OCI-LY3 (cell line): Measurements from ENCODE around the gene PABPN1L.

Source experiments
- H2AFZ ChIP-seq: fragments of 200-600, 300-600 bp; shearing (Covaris generic); 2 replicates; pipeline ENCODE4 v1.6.0; 2014; ENCODE audit warnings: antibody characterized with exemption, low read depth, low read length
- H3K27ac ChIP-seq: fragments of 200-600, 300-600 bp; sonication (generic); 2 replicates; pipeline ENCODE4 v1.5.1; 2014; ENCODE audit warnings: mild to moderate bottlenecking, low read length, moderate library complexity, mixed read lengths
- H3K27me3 ChIP-seq: fragments of 200-600, 300-600 bp; sonication (generic); 2 replicates; pipeline ENCODE4 v1.6.1; 2014; ENCODE audit warnings: low read depth, low read length, mixed read lengths
- H3K36me3 ChIP-seq: fragments of 200-600, 300-600 bp; sonication (generic); replicated peaks from 2 replicates; pipeline ENCODE3; 2014; ENCODE audit warnings: low read depth, low read length, mixed read lengths
- H3K4me1 ChIP-seq: fragments of 300-600, 200-600 bp; sonication (generic); 2 replicates; pipeline ENCODE4 v1.6.1; 2014; ENCODE audit warnings: low read length, mixed read lengths
- H3K4me2 ChIP-seq: fragments of 200-600, 300-600 bp; sonication (generic); 2 replicates; pipeline ENCODE4 v1.6.1; 2014; ENCODE audit warnings: low read length, mixed read lengths
- H3K4me3 ChIP-seq: fragments of 300-600, 200-600 bp; sonication (generic); 2 replicates; pipeline ENCODE4 v1.5.1; 2014; ENCODE audit warnings: antibody characterized with exemption, mild to moderate bottlenecking, low read length, moderate library complexity
- H3K79me2 ChIP-seq: fragments of 300-600, 200-600 bp; shearing (Covaris generic); 2 replicates; pipeline ENCODE4 v1.6.1; 2014; ENCODE audit warnings: mild to moderate bottlenecking, low read length, mixed read lengths
- H3K9ac ChIP-seq: fragments of 300-600, 200-600 bp; shearing (Covaris generic); 2 replicates; pipeline ENCODE4 v1.6.0; 2014; ENCODE audit warnings: mild to moderate bottlenecking, low read length, moderate library complexity
- H3K9me3 ChIP-seq: fragments of 200-600, 300-600 bp; shearing (Covaris generic); 2 replicates; pipeline ENCODE4 v1.6.1; 2014; ENCODE audit warnings: low read length, mixed read lengths; ENCODE audit not compliant: insufficient read depth
- H4K20me1 ChIP-seq: fragments of 200-600, 300-600 bp; sonication (generic); 2 replicates; pipeline ENCODE4 v1.6.1; 2016; ENCODE audit warnings: low read length, mixed read lengths; ENCODE audit not compliant: insufficient read depth
- EZH2phosphoT487 ChIP-seq: fragments of 200-600 bp; shearing (Covaris generic); IDR thresholded peaks from 2 replicates; pipeline ENCODE4 v1.6.1; 2018; ENCODE audit warnings: antibody characterized with exemption, mixed run types, low read depth
- TF ChIP-seq, protein P1 (sequence below): fragments of 200-600, 300-600 bp; sonication (generic); IDR thresholded peaks from 2 replicates; pipeline ENCODE4 v1.5.1; 2014; ENCODE audit warnings: antibody characterized with exemption, low read length, low read depth

The PABPN1L gene

GRCh38 chr16:88881007-88881615 is 14.7 kb upstream of the PABPN1L start:
- H3K27ac ChIP-seq, result no peak overlapping the region
- H3K36me3 ChIP-seq, result peaks cover 70% of the 10 kb centered on the region
- no peaks in the 10 kb centered on the region for H3K27me3 ChIP-seq
- no peaks in the 10 kb centered on the region for H3K4me1 ChIP-seq
- H3K4me2 ChIP-seq, result no peak overlapping the region
- H3K9ac ChIP-seq, result no peak overlapping the region
- H3K9me3 ChIP-seq, result no peaks in the 10 kb centered on the region
- no peaks in the 10 kb centered on the region for H3K79me2 ChIP-seq
- H3K4me3 ChIP-seq, result no peak overlapping the region
- no peaks in the 10 kb centered on the region for H4K20me1 ChIP-seq
- TF ChIP-seq, protein P1, sequence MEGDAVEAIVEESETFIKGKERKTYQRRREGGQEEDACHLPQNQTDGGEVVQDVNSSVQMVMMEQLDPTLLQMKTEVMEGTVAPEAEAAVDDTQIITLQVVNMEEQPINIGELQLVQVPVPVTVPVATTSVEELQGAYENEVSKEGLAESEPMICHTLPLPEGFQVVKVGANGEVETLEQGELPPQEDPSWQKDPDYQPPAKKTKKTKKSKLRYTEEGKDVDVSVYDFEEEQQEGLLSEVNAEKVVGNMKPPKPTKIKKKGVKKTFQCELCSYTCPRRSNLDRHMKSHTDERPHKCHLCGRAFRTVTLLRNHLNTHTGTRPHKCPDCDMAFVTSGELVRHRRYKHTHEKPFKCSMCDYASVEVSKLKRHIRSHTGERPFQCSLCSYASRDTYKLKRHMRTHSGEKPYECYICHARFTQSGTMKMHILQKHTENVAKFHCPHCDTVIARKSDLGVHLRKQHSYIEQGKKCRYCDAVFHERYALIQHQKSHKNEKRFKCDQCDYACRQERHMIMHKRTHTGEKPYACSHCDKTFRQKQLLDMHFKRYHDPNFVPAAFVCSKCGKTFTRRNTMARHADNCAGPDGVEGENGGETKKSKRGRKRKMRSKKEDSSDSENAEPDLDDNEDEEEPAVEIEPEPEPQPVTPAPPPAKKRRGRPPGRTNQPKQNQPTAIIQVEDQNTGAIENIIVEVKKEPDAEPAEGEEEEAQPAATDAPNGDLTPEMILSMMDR, result no peak
- TF ChIP-seq EZH2phosphoT487, result no peak
- no peak overlapping the region for H2AFZ ChIP-seq

GRCh38 chr16:88880226-88881006 is 14.0 kb upstream of the PABPN1L start:
- TF ChIP-seq, protein P1, result no peak
- no peak for TF ChIP-seq EZH2phosphoT487
- Histone ChIP-seq H3K79me2 (no peaks in the 10 kb centered on the region), H2AFZ (no peak overlapping the region), H3K9me3 (no peaks in the 10 kb centered on the region), H3K27me3 (no peaks in the 10 kb centered on the region), H4K20me1 (no peaks in the 10 kb centered on the region), H3K4me1 (no peaks in the 10 kb centered on the region), H3K36me3 (peaks cover 65% of the 10 kb centered on the region), H3K27ac (no peak overlapping the region), H3K9ac (no peak overlapping the region), H3K4me3 (no peak overlapping the region), H3K4me2 (no peak overlapping the region)

- TF ChIP-seq, protein P1, result no peak
- no peak for TF ChIP-seq EZH2phosphoT487
- H3K4me2 ChIP-seq, result no peak overlapping the region
- no peaks in the 10 kb centered on the region for H3K27me3 ChIP-seq
- H2AFZ ChIP-seq, result no peak overlapping the region
- no peaks in the 10 kb centered on the region for H3K4me1 ChIP-seq
- no peaks in the 10 kb centered on the region for H3K79me2 ChIP-seq
- H3K9me3 ChIP-seq, result no peaks in the 10 kb centered on the region
- H3K27ac ChIP-seq, result no peak overlapping the region
- H3K36me3 ChIP-seq, result peaks cover 65% of the 10 kb centered on the region
- no peak overlapping the region for H3K9ac ChIP-seq
- no peak overlapping the region for H3K4me3 ChIP-seq
- H4K20me1 ChIP-seq, result no peaks in the 10 kb centered on the region
Observed at GRCh38 chr16:88879788-88880055, 13.3 kb upstream of the PABPN1L start.

GRCh38 chr16:88878967-88879787 is 12.7 kb upstream of the PABPN1L start:
- H2AFZ ChIP-seq, result no peak overlapping the region
- H3K36me3 ChIP-seq, result peaks cover 61% of the 10 kb centered on the region
- H3K27ac ChIP-seq, result no peak overlapping the region
- H3K27me3 ChIP-seq, result no peaks in the 10 kb centered on the region
- H3K9ac ChIP-seq, result no peak overlapping the region
- TF ChIP-seq, protein P1, result no peak
- TF ChIP-seq EZH2phosphoT487, result no peak
- no peaks in the 10 kb centered on the region for H3K79me2 ChIP-seq
- H3K4me3 ChIP-seq, result no peak overlapping the region
- H4K20me1 ChIP-seq, result no peaks in the 10 kb centered on the region
- H3K4me2 ChIP-seq, result no peak overlapping the region
- H3K4me1 ChIP-seq, result no peaks in the 10 kb centered on the region
- no peaks in the 10 kb centered on the region for H3K9me3 ChIP-seq
